WERI-Rb-1 (cell line): ENCODE data around the gene MAGI1.

Experiments used
- DNase-seq: peaks from one replicate; pipeline ENCODE4 v3.0.0-alpha.2; 2020
- H3K27ac ChIP-seq: fragments of 250-450 bp; sonication (Bioruptor Pico); 2 replicates; pipeline ENCODE4 v1.5.1; 2020; ENCODE audit warnings: mild to moderate bottlenecking, moderate library complexity
- H3K27me3 ChIP-seq: fragments of 250-450 bp; sonication (Bioruptor Pico); 2 replicates; pipeline ENCODE4 v1.5.1; 2021; ENCODE audit warnings: mild to moderate bottlenecking, low read depth, moderate library complexity; ENCODE audit not compliant: insufficient read depth, severe bottlenecking
- H3K36me3 ChIP-seq: fragments of 250-450 bp; sonication (Bioruptor Pico); 2 replicates; pipeline ENCODE4 v1.5.1; 2020; ENCODE audit warnings: mild to moderate bottlenecking, moderate library complexity
- H3K4me3 ChIP-seq: 2 replicates; pipeline ENCODE4 v1.5.1; 2011; ENCODE audit warnings: low read depth, mild to moderate bottlenecking, control low read depth, low read length
- H3K9me3 ChIP-seq: fragments of 250-450 bp; sonication (Bioruptor Pico); 2 replicates; pipeline ENCODE4 v1.5.1; 2021; ENCODE audit warnings: mild to moderate bottlenecking, moderate library complexity; ENCODE audit not compliant: severe bottlenecking
- CTCF ChIP-seq: IDR thresholded peaks from 2 replicates; pipeline ENCODE4 v1.5.1; 2011; ENCODE audit warnings: low read depth, mild to moderate bottlenecking, control low read depth, inconsistent platforms, low read length

MAGI1 gene

DNA sequence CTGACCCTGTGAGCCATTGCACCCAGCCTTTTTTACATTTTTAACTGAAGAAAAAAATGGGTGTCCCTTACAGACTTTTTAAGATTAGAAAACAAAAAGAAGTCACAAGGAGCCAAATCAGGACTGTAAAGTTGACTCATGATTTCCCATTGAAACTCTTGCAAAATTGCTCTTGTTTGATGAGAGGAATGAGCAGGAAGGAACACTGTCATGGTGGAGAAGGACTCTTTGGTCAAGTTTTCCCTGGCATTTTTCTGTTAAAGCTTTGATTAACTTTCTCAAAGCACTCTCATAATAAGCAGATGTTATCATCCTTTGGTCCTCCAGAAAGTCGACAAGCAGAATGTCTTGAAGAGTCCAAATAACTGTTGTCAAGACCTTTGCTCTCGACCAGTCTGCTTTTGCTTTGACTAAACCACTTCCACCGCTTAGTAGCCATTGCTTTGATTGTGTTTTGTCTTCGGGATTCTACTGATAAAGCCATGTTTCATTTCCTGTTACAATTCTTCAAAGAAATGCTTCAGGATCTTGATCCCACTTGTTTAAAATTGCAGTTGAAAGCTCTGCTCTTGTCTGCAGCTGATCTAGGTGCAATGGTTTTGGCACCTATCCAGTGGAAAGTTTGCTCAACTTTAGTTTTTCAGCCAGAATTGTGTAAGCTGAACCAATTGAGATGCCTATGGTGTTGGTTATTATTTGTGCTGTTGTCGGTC lies 369.4 kb downstream of the MAGI1 start:
- TF ChIP-seq CTCF: no peak
- DNase-seq: no peak
- no peak overlapping the region for H3K27ac ChIP-seq
- H3K36me3 ChIP-seq: no peaks in the 10 kb centered on the region
- H3K4me3 ChIP-seq: no peak overlapping the region
- H3K27me3 ChIP-seq: no peaks in the 10 kb centered on the region
- no peaks in the 10 kb centered on the region for H3K9me3 ChIP-seq

GRCh38 chr3:65667963-65668362 lies 370.8 kb downstream of the MAGI1 start:
- Histone ChIP-seq H3K4me3 (no peak overlapping the region), H3K27ac (no peak overlapping the region), H3K9me3 (no peaks in the 10 kb centered on the region), H3K27me3 (no peaks in the 10 kb centered on the region), H3K36me3 (no peaks in the 10 kb centered on the region)
- no peak for TF ChIP-seq CTCF
- no peak for DNase-seq

GRCh38 chr3:65666448-65667091 lies 372.1 kb downstream of the MAGI1 start:
- DNase-seq: no peak
- no peak overlapping the region for H3K4me3 ChIP-seq
- TF ChIP-seq CTCF: peak; percentile 25; the same call in 1 of the 2 replicates
- no peak overlapping the region for H3K27ac ChIP-seq
- no peaks in the 10 kb centered on the region for H3K27me3 ChIP-seq
- no peaks in the 10 kb centered on the region for H3K9me3 ChIP-seq
- no peaks in the 10 kb centered on the region for H3K36me3 ChIP-seq

DNA sequence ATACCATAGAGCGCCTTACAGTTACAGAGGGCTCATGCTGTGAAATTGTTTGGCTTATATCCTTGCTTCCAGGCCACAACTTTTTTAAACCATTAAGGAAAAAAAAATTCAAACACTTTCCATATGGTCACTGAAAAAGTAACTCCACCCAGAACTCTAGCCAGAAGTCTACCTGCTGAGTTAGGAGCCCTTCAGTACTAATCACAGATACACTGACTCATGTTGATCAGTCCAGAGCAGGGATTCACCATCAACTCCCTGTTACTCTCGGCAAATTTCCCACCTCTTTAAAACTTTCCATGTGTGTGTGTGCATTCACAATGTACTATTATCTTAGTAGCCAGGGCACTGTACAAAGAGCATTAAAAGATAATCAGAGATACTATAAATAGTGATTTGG lies 372.8 kb downstream of the MAGI1 start:
- Histone ChIP-seq H3K27ac (no peak overlapping the region), H3K36me3 (no peaks in the 10 kb centered on the region), H3K9me3 (no peaks in the 10 kb centered on the region), H3K27me3 (no peaks in the 10 kb centered on the region), H3K4me3 (no peak overlapping the region)
- DNase-seq: no peak
- TF ChIP-seq CTCF: no peak

DNA sequence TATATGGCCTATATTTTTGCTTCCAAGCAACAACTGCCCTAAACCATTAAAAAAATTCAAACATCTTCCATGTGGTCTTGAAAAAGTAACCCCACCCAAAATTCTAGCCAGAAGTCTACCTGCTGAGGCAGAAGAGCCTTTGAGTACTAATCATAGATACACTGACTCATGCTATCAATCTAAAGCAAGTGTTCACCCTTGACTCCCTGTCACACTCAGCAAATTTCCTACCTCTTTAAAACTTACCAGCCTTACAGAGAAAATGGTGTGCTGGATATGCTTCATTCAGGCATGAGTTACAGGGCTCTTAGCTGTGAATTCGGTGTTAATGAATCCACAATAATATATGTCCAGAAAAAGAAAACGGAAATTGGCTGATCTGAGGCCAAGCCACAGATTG lies 373.8 kb downstream of the MAGI1 start:
- no peaks in the 10 kb centered on the region for H3K9me3 ChIP-seq
- no peaks in the 10 kb centered on the region for H3K27me3 ChIP-seq
- no peak overlapping the region for H3K27ac ChIP-seq
- no peak for TF ChIP-seq CTCF
- H3K36me3 ChIP-seq: no peaks in the 10 kb centered on the region
- no peak overlapping the region for H3K4me3 ChIP-seq
- no peak for DNase-seq

GRCh38 chr3:65664446-65664845 lies 374.3 kb downstream of the MAGI1 start:
- no peak for TF ChIP-seq CTCF
- DNase-seq: no peak
- Histone ChIP-seq H3K9me3 (no peaks in the 10 kb centered on the region), H3K27ac (no peak overlapping the region), H3K36me3 (no peaks in the 10 kb centered on the region), H3K4me3 (no peak overlapping the region), H3K27me3 (no peaks in the 10 kb centered on the region)
